GM19193 (cell line): ENCODE results near the gene POLR2C.

ENCODE experiments used
- POLR2A ChIP-seq: IDR thresholded peaks from 4 replicates; pipeline ENCODE4 v1.6.1; 2011; ENCODE audit not compliant: insufficient read depth, insufficient read length; ENCODE audit errors: extremely low read depth

POLR2C gene

DNA sequence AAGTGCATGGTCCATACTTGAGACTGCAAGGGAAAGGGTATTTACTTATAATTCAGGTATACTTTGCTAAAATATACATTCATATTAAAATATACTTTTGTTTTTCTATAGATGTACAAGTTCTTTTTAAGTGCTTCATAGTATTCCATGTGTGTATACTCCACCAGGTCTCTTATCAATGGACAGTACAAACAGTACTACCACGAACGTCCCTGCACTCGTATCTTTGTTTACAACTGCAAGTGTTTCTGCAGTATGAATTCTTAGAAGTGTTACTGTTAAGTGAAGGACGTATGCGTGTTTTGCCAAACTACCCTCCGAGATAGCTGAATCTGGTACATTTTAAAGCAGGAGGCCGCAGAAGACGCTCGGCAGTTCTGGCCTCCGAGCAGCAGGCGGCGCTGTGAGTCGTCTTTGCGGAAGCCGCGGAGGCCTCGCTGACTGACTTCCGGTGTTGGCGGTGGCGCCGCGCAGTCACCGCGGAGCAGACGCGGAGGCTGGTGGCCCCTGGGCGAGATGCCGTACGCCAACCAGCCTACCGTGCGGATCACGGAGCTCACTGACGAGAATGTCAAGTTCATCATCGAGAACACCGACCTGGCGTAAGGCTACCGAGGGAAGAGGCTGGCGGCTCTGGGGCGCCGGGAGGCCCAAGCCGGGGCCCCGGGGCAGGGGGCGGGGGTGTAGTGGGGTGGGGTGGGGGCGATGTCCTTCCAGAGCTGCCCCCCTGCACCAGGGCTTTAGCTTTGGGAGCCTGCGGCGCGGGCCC is at the start of gene POLR2C:
Gene POLR2C (plus strand): TSS at position 471 of the 769 bp plus-strand sequence. CDS start 46 bp downstream, at position 517.
- peak; percentile 99 for TF ChIP-seq POLR2A

DNA sequence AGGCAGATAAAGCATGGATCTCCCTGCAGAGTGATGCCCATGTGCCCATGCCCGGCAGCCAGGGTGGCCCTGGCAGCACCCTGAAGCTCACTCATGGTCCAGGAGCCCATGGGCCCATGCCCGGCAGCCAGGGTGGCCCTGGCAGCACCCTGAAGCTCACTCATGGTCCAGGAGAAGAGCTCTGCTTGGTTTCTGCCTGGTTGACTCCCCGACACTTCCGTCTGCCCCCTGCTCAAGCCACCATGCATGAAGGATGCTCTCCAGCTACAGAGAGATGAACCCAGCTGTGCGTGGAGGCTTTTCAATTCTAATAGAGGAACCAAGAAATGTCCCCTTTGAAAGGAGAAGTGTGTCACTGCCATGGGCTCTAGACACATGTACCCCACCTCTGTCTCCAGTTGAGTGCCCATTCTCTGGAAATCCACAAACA is 49.2 kb upstream of the POLR2C start:
- TF ChIP-seq POLR2A: peak; percentile 33

DNA sequence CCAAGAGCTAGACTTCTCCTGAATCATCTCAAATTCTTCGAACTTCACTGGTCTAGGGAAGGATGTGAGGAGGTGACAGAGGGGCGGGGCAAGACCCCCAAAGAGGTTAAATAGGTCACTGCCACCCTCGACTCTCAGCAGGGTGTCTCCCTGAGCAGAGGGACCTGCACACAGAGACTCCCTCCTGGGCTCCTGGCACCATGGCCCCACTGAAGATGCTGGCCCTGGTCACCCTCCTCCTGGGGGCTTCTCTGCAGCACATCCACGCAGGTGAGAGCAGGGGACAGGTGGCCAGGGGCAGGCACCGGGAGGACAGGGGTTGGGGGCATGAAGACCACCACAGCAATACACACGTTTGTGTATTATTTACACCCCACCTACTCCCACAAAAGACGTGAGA is 48.7 kb upstream of the POLR2C start:
- TF ChIP-seq POLR2A: no peak

DNA sequence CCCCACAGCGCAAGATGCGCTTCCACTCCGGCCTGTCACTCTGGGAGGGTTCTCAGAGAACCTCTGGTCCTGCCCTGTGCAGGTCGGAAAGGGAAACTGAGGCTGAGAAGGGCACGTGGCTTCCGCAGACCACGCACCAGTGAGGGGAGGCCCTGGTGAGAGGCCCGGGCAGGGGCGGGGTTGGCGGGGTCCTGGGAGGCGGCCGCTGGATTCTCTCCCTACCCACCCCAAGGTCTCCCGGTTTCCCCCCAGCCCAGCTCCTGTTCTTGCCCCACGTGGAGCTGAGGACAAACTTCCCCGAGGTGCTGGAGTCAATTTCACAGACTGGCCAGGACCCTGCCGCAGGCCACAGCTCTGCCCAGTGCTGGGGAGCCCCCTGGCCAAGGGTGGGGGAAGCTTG is 46.4 kb upstream of the POLR2C start:
- TF ChIP-seq POLR2A: no peak

DNA sequence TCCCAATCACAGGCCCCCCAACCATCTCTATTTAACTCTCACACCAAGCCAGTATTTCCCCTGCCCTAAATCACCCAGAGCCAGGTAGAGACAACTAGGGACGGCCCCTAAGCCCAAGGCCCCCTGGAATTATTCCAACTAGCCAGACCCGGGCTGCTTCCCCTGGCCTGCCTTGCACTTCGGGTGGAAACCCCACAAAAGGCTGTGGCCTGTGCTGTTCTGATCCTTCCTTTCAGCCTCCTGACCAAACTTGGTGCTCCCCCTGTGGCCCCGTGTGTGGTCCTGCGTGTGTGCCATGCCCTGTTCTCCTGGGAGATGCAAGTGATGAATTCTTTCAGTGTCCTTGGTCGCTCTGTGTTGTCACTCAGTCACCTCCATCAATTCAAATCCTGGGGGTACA is 43.0 kb upstream of the POLR2C start:
- TF ChIP-seq POLR2A: no peak

- no peak for TF ChIP-seq POLR2A
Measured at GRCh38 chr16:57422026-57422944, 40.2 kb upstream of the POLR2C start.

GRCh38 chr16:57423152-57423551 is 39.3 kb upstream of the POLR2C start:
- no peak for TF ChIP-seq POLR2A

DNA sequence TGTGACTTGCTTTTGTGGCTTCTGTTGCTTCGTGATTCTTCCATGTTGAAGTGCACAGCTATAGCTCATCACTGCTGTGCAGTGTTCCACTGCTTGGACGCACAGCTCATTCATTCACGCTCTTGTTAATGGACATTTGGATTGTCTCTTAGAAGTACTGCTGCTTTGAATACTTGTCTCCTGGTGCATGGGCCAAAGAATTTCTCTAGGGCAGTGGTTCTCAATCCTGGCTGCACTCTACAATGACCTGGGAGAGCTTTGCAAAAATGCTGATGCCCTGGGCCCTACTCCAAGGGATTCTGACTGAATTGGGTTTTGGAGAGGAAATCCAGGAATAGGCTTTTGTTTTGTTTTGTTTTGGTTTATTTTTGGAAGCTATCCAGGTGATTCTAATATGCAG is 37.9 kb upstream of the POLR2C start:
- no peak for TF ChIP-seq POLR2A

DNA sequence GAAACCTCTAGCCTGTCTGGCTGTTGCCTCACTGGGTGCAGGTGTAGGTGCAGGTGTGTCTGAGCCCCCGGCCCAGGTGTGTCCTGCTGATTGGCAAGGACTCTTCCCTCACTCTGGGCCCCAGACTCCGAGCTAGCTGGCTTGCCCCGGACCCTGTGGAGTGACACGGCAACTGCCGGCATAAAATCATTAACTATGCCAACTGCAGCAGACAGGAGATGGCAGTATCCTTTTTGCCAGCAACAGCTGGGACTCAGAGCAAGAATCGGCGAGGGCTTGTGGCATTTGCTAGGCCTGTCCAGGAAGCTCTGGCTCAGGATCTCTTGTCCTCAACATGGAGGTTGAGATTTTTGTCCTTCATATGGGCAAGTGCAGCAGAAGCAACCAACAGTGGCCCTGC is 36.1 kb upstream of the POLR2C start:
- no peak for TF ChIP-seq POLR2A

- TF ChIP-seq POLR2A: no peak
Measured at GRCh38 chr16:57427307-57427706, 35.2 kb upstream of the POLR2C start.

GRCh38 chr16:57427824-57428223 is 34.7 kb upstream of the POLR2C start:
- TF ChIP-seq POLR2A: no peak

- no peak for TF ChIP-seq POLR2A
Measured at GRCh38 chr16:57430955-57431354, 31.5 kb upstream of the POLR2C start.

- TF ChIP-seq POLR2A: no peak
Measured at GRCh38 chr16:57432505-57432904, 30.0 kb upstream of the POLR2C start.

GRCh38 chr16:57432989-57433388 is 29.5 kb upstream of the POLR2C start:
- TF ChIP-seq POLR2A: no peak

- TF ChIP-seq POLR2A: no peak
Measured at GRCh38 chr16:57434003-57434402, 28.5 kb upstream of the POLR2C start.

GRCh38 chr16:57435838-57436237 is 26.6 kb upstream of the POLR2C start:
- no peak for TF ChIP-seq POLR2A
